SH-SY5Y (cell line): ENCODE results near the gene NUDT7.

Experiments used
- GATA2 ChIP-seq: IDR thresholded peaks from 2 replicates; pipeline ENCODE4 v1.6.1; 2011; ENCODE audit warnings: mild to moderate bottlenecking, low read depth, low read length
- GATA3 ChIP-seq: IDR thresholded peaks from 2 replicates; pipeline ENCODE4 v1.6.1; 2011; ENCODE audit warnings: low read depth, mild to moderate bottlenecking, low read length, moderate library complexity

GRCh38 chr16:77723108-77723514 lies 797 bp downstream of the NUDT7 start:
- peak; percentile 67 for TF ChIP-seq GATA2
- TF ChIP-seq GATA3, result no peak
